Hepatocyte (in vitro differentiated cells): ENCODE data around the gene CAPN15. TPM values are rescaled to one million over a fixed set of nuclear protein-coding genes. Genes with fewer than 3 reads are reported as not detected.

Experiments
- DNase-seq: peaks from one replicate; pipeline ENCODE4 v3.0.0-alpha.2; 2016; ENCODE audit warnings: low spot score
- H2AFZ ChIP-seq: fragments of 200-600 bp; sonication (generic); 2 replicates; pipeline ENCODE4 v1.6.0; 2016; ENCODE audit warnings: antibody characterized with exemption, mild to moderate bottlenecking
- H3K27ac ChIP-seq: fragments of 200-600 bp; sonication (generic); 2 replicates; pipeline ENCODE4 v1.5.1; 2016; ENCODE audit warnings: mild to moderate bottlenecking
- H3K27me3 ChIP-seq: fragments of 200-600 bp; sonication (generic); 2 replicates; pipeline ENCODE4 v1.6.1; 2016
- H3K36me3 ChIP-seq: fragments of 200-600 bp; sonication (generic); replicated peaks from 2 replicates; pipeline ENCODE4 v1.5.1; 2016; ENCODE audit warnings: low read depth; ENCODE audit not compliant: insufficient read depth
- H3K4me1 ChIP-seq: fragments of 200-600 bp; sonication (generic); 2 replicates; pipeline ENCODE4 v1.5.1; 2016; ENCODE audit warnings: mild to moderate bottlenecking, moderate library complexity; ENCODE audit not compliant: insufficient read depth
- H3K4me2 ChIP-seq: fragments of 200-600 bp; sonication (generic); 2 replicates; pipeline ENCODE4 v1.6.0; 2016
- H3K4me3 ChIP-seq: fragments of 200-600 bp; sonication (generic); 2 replicates; pipeline ENCODE4 v1.5.1; 2016; ENCODE audit warnings: mild to moderate bottlenecking
- H3K79me2 ChIP-seq: fragments of 200-600 bp; sonication (generic); 2 replicates; pipeline ENCODE4 v1.6.0; 2017; ENCODE audit warnings: mild to moderate bottlenecking
- H3K9me2 ChIP-seq: fragments of 200-600 bp; sonication (generic); replicated peaks from 2 replicates; pipeline ENCODE4 v1.6.0; 2017; ENCODE audit warnings: mild to moderate bottlenecking; ENCODE audit not compliant: insufficient read depth
- H3K9me3 ChIP-seq: fragments of 200-600 bp; sonication (generic); 2 replicates; pipeline ENCODE4 v1.5.1; 2016; ENCODE audit warnings: low read depth, mild to moderate bottlenecking
- H4K20me1 ChIP-seq: fragments of 200-600 bp; sonication (generic); 2 replicates; pipeline ENCODE4 v1.6.0; 2016; ENCODE audit warnings: mild to moderate bottlenecking; ENCODE audit not compliant: insufficient read depth, poor library complexity, severe bottlenecking
- EZH2 ChIP-seq: fragments of 200-600 bp; sonication (generic); IDR thresholded peaks from 2 replicates; pipeline ENCODE4 v1.6.1; 2016; ENCODE audit warnings: antibody characterized with exemption, mild to moderate bottlenecking, borderline replicate concordance
- EZH2phosphoT487 ChIP-seq: fragments of 200-600 bp; sonication (generic); IDR thresholded peaks from one replicate; pipeline ENCODE4 v1.6.1; 2018; ENCODE audit warnings: antibody characterized with exemption, mild to moderate bottlenecking, low read depth, moderate library complexity; ENCODE audit not compliant: unreplicated experiment, severe bottlenecking
- WGBS: methylation state at CpG from one replicate; pipeline ENCODE4 v1.1.6; 2016; ENCODE audit warnings: low lambda C conversion rate; ENCODE audit errors: missing lambda C conversion rate; 5-methylcytosine and 5-hydroxymethylcytosine counted together
- polyA plus RNA-seq: library from polyadenylated mRNA; unstranded; fragments of >200 nt; fragmentation: Nextera tagmentation; extraction: Ambion mirVana; gene quantifications from 2 replicates; pipeline ENCODE4 v1.2.1, GENCODE V29; 2016
- total RNA-seq: library from RNA; depleted of rRNA; stranded (reverse); fragments of >200 nt; gene quantifications from 2 replicates; pipeline ENCODE4 v1.2.3, GENCODE V29; 2014
- TF ChIP-seq, protein P1 (sequence below): fragments of 200-600 bp; sonication (generic); IDR thresholded peaks from 2 replicates; pipeline ENCODE4 v1.5.1; 2016; ENCODE audit warnings: antibody characterized with exemption, mild to moderate bottlenecking; ENCODE audit not compliant: poor library complexity

CAPN15 gene
- total and polyA plus RNA-seq, 2 experiments from 2014 or later = 41.7 to 42.7 TPM

DNA sequence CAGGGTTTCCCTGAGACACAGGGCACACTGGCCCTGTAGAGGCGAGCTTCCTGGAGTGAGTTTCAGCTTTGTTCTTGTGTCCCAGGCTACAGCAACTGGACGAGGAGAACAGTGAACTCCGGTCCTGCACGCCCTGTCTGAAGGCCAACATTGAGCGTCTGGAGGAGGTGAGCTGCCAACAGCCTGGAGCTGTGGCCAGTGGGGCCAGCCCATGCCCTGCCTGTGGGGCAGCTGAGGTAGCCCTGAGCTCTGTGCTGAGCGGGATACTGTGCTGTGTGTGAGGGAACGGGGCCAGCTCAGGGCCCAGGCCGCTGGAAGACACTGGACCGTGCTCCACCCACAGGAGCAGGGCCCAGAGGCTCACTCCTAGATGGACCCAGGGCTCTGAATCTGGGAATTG, 8.7 kb upstream of the CAPN15 start:
- H2AFZ ChIP-seq = no peak overlapping the region
- H3K79me2 ChIP-seq = no peaks in the 10 kb centered on the region
- no peak overlapping the region for H3K4me2 ChIP-seq
- H4K20me1 ChIP-seq = no peaks in the 10 kb centered on the region
- DNase-seq = no peak
- no peak overlapping the region for H3K4me3 ChIP-seq
- no peaks in the 10 kb centered on the region for H3K9me3 ChIP-seq
- WGBS = 94% methylated on average over 6 of the region's 9 CpGs
- no peaks in the 10 kb centered on the region for H3K9me2 ChIP-seq
- TF ChIP-seq EZH2phosphoT487 (no peak), EZH2 (no peak)
- TF ChIP-seq, protein P1, sequence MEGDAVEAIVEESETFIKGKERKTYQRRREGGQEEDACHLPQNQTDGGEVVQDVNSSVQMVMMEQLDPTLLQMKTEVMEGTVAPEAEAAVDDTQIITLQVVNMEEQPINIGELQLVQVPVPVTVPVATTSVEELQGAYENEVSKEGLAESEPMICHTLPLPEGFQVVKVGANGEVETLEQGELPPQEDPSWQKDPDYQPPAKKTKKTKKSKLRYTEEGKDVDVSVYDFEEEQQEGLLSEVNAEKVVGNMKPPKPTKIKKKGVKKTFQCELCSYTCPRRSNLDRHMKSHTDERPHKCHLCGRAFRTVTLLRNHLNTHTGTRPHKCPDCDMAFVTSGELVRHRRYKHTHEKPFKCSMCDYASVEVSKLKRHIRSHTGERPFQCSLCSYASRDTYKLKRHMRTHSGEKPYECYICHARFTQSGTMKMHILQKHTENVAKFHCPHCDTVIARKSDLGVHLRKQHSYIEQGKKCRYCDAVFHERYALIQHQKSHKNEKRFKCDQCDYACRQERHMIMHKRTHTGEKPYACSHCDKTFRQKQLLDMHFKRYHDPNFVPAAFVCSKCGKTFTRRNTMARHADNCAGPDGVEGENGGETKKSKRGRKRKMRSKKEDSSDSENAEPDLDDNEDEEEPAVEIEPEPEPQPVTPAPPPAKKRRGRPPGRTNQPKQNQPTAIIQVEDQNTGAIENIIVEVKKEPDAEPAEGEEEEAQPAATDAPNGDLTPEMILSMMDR = no peak
- H3K27ac ChIP-seq = no peak overlapping the region
- no peaks in the 10 kb centered on the region for H3K36me3 ChIP-seq
- H3K27me3 ChIP-seq = no peaks in the 10 kb centered on the region
- H3K4me1 ChIP-seq = no peaks in the 10 kb centered on the region

DNA sequence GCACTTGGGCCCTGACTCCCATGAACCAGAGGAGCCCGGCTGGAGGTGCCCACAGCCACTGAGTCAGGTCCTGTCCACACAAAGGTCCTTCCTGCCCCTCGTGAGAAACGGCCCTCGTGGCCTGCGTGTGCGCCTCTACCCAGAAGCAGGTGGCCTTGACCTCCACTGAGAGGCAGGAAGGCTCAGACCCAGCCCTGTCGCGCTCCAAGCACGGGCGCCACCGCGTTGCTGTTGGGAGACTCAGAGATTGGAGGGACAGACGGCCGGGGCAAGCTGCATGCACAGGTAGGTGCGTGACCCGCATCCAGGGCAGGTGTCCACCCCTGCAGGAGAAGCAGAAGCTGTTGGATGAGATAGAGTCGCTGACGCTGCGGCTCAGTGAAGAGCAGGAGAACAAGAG, 8.1 kb upstream of the CAPN15 start:
- Histone ChIP-seq H3K79me2 (peaks cover under 1% of the 10 kb centered on the region), H3K4me2 (no peak overlapping the region), H3K4me3 (no peak overlapping the region), H3K4me1 (peaks cover under 1% of the 10 kb centered on the region), H3K27ac (no peak overlapping the region), H3K36me3 (no peaks in the 10 kb centered on the region), H4K20me1 (no peaks in the 10 kb centered on the region), H3K27me3 (no peaks in the 10 kb centered on the region), H3K9me2 (no peaks in the 10 kb centered on the region), H2AFZ (no peak overlapping the region), H3K9me3 (no peaks in the 10 kb centered on the region)
- TF ChIP-seq EZH2 (no peak), EZH2phosphoT487 (no peak)
- TF ChIP-seq, protein P1 = no peak
- DNase-seq = no peak
- 96% methylated on average over 19 of the region's 19 CpGs for WGBS

DNA sequence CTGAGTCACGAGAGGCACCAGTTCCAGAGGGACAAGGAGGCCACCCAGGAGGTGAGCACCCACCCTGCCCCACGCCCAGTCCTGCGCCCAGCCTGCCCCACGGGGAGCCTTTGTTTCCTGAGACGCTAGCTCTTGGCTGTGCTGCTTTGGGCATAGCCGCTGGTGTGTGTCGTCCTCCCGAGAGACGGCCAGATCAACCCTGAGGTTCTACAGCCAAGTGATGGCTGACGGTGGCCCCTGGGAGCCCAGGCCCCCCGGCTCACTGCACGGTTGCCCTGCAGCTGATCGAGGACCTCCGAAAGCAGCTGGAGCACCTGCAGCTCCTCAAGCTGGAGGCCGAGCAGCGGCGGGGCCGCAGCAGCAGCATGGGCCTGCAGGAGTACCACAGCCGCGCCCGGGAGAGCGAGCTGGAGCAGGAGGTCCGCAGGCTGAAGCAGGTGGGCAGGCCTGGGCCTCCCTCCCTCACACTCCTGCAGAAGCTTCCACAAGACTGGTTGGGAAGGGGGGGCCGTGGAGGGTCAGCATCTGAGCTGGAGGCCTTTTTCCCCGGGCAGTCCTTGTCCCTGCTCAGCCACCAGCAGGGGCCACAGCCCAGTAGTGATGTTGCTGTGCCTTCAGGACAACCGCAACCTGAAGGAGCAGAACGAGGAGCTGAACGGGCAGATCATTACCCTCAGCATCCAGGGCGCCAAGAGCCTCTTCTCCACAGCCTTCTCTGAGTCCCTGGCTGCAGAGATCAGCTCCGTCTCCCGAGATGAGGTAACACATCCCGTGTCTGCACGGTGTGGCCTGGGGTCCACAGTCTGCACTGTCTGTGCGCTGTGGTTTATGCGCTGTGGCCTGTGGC, 7.4 kb upstream of the CAPN15 start:
- 98% methylated on average over 33 of the region's 35 CpGs for WGBS
- TF ChIP-seq, protein P1 = no peak
- no peak for TF ChIP-seq EZH2phosphoT487
- TF ChIP-seq EZH2 = no peak
- no peak overlapping the region for H2AFZ ChIP-seq
- no peak overlapping the region for H3K27ac ChIP-seq
- H3K36me3 ChIP-seq = no peaks in the 10 kb centered on the region
- no peaks in the 10 kb centered on the region for H3K9me2 ChIP-seq
- H3K9me3 ChIP-seq = no peaks in the 10 kb centered on the region
- no peak for DNase-seq
- peaks cover 7% of the 10 kb centered on the region for H3K4me1 ChIP-seq
- no peaks in the 10 kb centered on the region for H3K27me3 ChIP-seq
- peaks cover 4% of the 10 kb centered on the region for H3K79me2 ChIP-seq
- H4K20me1 ChIP-seq = no peaks in the 10 kb centered on the region
- H3K4me2 ChIP-seq = no peak overlapping the region
- no peak overlapping the region for H3K4me3 ChIP-seq
